Measurements from ENCODE around the gene LRP10. TPM values are rescaled to one million over a fixed set of nuclear protein-coding genes. Genes with fewer than 3 reads are reported as not detected.

The LRP10 gene, protein sequence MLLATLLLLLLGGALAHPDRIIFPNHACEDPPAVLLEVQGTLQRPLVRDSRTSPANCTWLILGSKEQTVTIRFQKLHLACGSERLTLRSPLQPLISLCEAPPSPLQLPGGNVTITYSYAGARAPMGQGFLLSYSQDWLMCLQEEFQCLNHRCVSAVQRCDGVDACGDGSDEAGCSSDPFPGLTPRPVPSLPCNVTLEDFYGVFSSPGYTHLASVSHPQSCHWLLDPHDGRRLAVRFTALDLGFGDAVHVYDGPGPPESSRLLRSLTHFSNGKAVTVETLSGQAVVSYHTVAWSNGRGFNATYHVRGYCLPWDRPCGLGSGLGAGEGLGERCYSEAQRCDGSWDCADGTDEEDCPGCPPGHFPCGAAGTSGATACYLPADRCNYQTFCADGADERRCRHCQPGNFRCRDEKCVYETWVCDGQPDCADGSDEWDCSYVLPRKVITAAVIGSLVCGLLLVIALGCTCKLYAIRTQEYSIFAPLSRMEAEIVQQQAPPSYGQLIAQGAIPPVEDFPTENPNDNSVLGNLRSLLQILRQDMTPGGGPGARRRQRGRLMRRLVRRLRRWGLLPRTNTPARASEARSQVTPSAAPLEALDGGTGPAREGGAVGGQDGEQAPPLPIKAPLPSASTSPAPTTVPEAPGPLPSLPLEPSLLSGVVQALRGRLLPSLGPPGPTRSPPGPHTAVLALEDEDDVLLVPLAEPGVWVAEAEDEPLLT
- 56.5 and 78.7 TPM in 2 replicates for total RNA-seq

GRCh38 chr14:22871224-22872032 is at the start of gene LRP10:
Gene LRP10, plus strand, starts transcription at chr14:22871740. Its CDS starts 564 bp downstream, at chr14:22872304.

DNA sequence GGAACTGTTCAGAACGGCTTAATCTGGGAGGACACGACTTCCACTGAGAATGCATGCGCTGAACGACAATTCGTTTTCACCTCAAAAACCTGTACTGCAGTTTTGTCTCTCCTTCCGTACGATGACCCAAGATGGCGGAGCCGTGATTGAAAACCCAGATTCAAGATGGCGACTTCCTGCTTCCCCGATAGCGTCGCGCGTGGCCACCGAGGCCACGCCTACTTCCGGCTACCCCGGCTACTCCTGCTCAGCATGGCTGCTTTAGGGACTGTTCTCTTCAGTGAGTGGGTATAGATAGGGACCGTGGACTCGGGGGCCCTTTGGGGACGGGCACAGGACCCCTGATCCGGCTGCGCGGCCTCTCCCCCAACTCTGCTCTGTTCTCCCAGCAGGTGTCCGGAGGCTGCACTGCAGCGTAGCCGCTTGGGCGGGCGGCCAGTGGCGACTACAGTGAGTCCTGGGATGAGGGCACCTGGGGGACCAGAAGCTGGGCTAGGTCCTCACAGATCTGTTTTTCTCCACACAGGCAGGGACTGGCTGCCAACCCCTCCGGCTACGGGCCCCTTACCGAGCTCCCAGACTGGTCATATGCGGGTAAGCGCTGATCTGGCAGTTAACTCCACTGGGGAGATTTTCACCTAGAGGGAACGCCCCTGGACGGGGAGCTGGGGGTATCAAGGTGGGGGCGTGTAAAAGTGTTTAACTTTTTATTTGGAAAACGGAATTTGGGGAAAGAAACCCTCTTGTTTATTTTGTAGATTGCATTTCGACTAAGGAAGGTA is 41.7 kb upstream of the LRP10 start, which contains the start of gene MRPL52:
Gene MRPL52, plus strand, starts transcription at position 227 of the 782 bp plus-strand sequence. Its CDS starts 26 bp downstream, at position 253.

DNA sequence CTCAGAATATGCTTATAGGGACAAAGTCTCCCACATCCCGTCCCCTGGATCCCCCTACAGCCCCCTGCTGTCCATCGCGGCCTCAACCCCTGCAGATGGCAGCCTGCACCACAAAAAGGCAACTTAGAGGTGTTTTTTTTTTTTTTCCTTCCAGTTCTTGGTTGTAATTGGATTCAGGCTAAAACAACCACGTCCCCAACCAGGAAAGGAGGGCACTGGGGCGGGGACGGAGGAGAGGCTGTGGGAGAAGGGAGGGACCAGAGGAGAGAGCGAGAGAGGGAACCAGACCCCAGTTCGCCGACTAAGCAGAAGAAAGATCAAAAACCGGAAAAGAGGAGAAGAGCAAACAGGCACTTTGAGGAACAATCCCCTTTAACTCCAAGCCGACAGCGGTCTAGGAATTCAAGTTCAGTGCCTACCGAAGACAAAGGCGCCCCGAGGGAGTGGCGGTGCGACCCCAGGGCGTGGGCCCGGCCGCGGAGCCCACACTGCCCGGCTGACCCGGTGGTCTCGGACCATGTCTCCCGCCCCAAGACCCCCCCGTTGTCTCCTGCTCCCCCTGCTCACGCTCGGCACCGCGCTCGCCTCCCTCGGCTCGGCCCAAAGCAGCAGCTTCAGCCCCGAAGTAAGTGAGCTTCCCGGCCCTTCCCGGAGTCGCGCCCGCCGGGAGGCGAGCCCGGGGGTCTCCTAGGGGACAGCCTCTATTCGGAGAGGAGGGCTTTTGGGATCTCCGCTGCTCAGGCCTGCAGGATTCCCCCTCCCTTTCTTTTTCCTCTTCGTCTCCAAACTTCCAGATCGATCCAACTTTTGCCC is 35.0 kb upstream of the LRP10 start, which contains the start of gene MMP14:
Gene MMP14, plus strand, starts transcription at position 285 of the 813 bp plus-strand sequence. Its CDS starts 233 bp downstream, at position 518.

GRCh38 chr14:22883173-22883976 is 11.8 kb downstream of the LRP10 start, which contains the start of gene REM2:
Gene REM2, plus strand, starts transcription at chr14:22883222. Its CDS starts 66 bp downstream, at chr14:22883288.

GRCh38 chr14:22918804-22919600 is 47.5 kb downstream of the LRP10 start, which contains the start of gene RBM23:
Gene RBM23, minus strand, starts transcription at chr14:22919149.

GRCh38 chr14:22929104-22929960 is 57.8 kb downstream of the LRP10 start, which contains the start of gene PRMT5:
Gene PRMT5, minus strand, starts transcription at chr14:22929376. Its CDS starts 15 bp downstream, at chr14:22929361.

Other genes starting within 250 kb of the LRP10 start
- gene OR6J1, start 227.4 kb upstream of the LRP10 start, total RNA-seq = not detected in 2 replicates
- gene OXA1L, start 105.1 kb upstream of the LRP10 start, total RNA-seq = 39.6 and 59.2 TPM in 2 replicates
- 1.9 and 2.6 TPM in 2 replicates for gene SLC7A7, start 56.3 kb upstream of the LRP10 start, total RNA-seq
- gene MRPL52, start 41.9 kb upstream of the LRP10 start, total RNA-seq = 31.1 and 46.6 TPM in 2 replicates
- gene MMP14, start 35.2 kb upstream of the LRP10 start, total RNA-seq = 378 and 489 TPM in 2 replicates
- gene REM2, start 11.5 kb downstream of the LRP10 start, total RNA-seq = 0.12 and 0.26 TPM in 2 replicates
- gene RBM23, start 47.4 kb downstream of the LRP10 start, total RNA-seq = 60.1 and 75.9 TPM in 2 replicates
- gene PRMT5, start 57.6 kb downstream of the LRP10 start, total RNA-seq = 35.3 and 59.3 TPM in 2 replicates
- 35.9 and 40.2 TPM in 2 replicates for gene HAUS4, start 85.3 kb downstream of the LRP10 start, total RNA-seq
- gene AJUBA, start 110.8 kb downstream of the LRP10 start, total RNA-seq = 10.7 and 19.0 TPM in 2 replicates
- gene C14orf93, start 138.4 kb downstream of the LRP10 start, total RNA-seq = 6.2 and 7.5 TPM in 2 replicates
- 167 and 209 TPM in 2 replicates for gene PSMB5, start 163.2 kb downstream of the LRP10 start, total RNA-seq
- gene PSMB11, start 170.5 kb downstream of the LRP10 start, total RNA-seq = not detected in 2 replicates
- gene CDH24, start 185.8 kb downstream of the LRP10 start, total RNA-seq = 3.0 and 3.4 TPM in 2 replicates
- 84.7 and 85.7 TPM in 2 replicates for gene ACIN1, start 223.4 kb downstream of the LRP10 start, total RNA-seq
- 68.8 and 72.7 TPM in 2 replicates for gene C14orf119, start 223.8 kb downstream of the LRP10 start, total RNA-seq
- gene CIROP, start 233.2 kb downstream of the LRP10 start, total RNA-seq = 0.06 and 0.13 TPM in 2 replicates
- not detected in 2 replicates for gene CEBPE, start 247.5 kb downstream of the LRP10 start, total RNA-seq